HEK293 (cell line): ENCODE data around the gene MCOLN1.

ENCODE experiments used
- CTCF ChIA-PET: fragments of 350-600 bp; formaldehyde crosslinking; extraction: SDS; loops from one replicate; lab custom pipeline; 2021; ENCODE audit warnings: antibody characterized with exemption; lab: Yijun Ruan, JAX
- POLR2A ChIA-PET: fragments of 300-600 bp; formaldehyde crosslinking; extraction: SDS; loops from one replicate; lab custom pipeline; 2020; ENCODE audit warnings: antibody characterized with exemption, inconsistent platforms; lab: Yijun Ruan, JAX
- H3K27ac ChIP-seq: fragments of 200-500 bp; sonication (Bioruptor generic); 2 replicates; pipeline ENCODE4 v1.5.1; 2014; ENCODE audit warnings: low read depth, low read length, control low read depth, inconsistent platforms; ENCODE audit errors: extremely low read depth
- H3K36me3 ChIP-seq, 2 experiments: fragments of 200-500 bp in 1 of 2; sonication (Bioruptor generic) in 1 of 2; 1 replicate in 1 of 2; 2 replicates in 1 of 2; pipeline ENCODE4 v1.5.1; 2014 to 2017; ENCODE audit warnings: inconsistent platforms in 2 of 2, low read length in 2 of 2; ENCODE audit not compliant: control insufficient read depth in 2 of 2, insufficient read depth in 1 of 2
- H3K4me1 ChIP-seq: fragments of 200-500 bp; sonication (Bioruptor generic); 2 replicates; pipeline ENCODE4 v1.5.1; 2014; ENCODE audit warnings: mild to moderate bottlenecking, low read length, inconsistent platforms; ENCODE audit not compliant: control insufficient read depth, insufficient read depth
- H3K4me3 ChIP-seq: 2 replicates; pipeline ENCODE4 v1.5.1; 2011; ENCODE audit warnings: low read depth, mild to moderate bottlenecking, control low read depth, low read length, moderate library complexity
- H3K9me3 ChIP-seq: fragments of 200-500 bp; sonication (Bioruptor generic); 2 replicates; pipeline ENCODE4 v1.5.1; 2014; ENCODE audit warnings: low read depth, low read length, inconsistent platforms; ENCODE audit not compliant: control insufficient read depth, insufficient read depth
- EGR2 ChIP-seq: fragments of 450-650 bp; formaldehyde crosslinking; IDR thresholded peaks from 2 replicates; pipeline ENCODE4 v1.5.1; 2016; ENCODE audit warnings: low read depth, missing biosample characterization, missing genetic modification characterization
- ZBTB17 ChIP-seq: fragments of 450-650 bp; formaldehyde crosslinking; IDR thresholded peaks from 2 replicates; pipeline ENCODE4 v1.5.1; 2016; ENCODE audit warnings: missing biosample characterization, missing genetic modification characterization
- ZNF23 ChIP-seq: fragments of 450-650 bp; formaldehyde crosslinking; IDR thresholded peaks from 2 replicates; pipeline ENCODE4 v1.5.1; 2016; ENCODE audit warnings: missing biosample characterization, missing genetic modification characterization, borderline replicate concordance
- ZNF48 ChIP-seq: fragments of 450-650 bp; formaldehyde crosslinking; IDR thresholded peaks from 2 replicates; pipeline ENCODE4 v1.5.1; 2016; ENCODE audit warnings: missing biosample characterization, missing genetic modification characterization
- ZNF664 ChIP-seq: fragments of 450-650 bp; formaldehyde crosslinking; IDR thresholded peaks from 2 replicates; pipeline ENCODE4 v1.5.1; 2016; ENCODE audit warnings: missing biosample characterization, missing genetic modification characterization
- TF ChIP-seq, protein P1 (sequence below): fragments of 450-650 bp; formaldehyde crosslinking; IDR thresholded peaks from 2 replicates; pipeline ENCODE4 v1.5.1; 2016; ENCODE audit warnings: missing biosample characterization, missing genetic modification characterization, borderline replicate concordance
- TF ChIP-seq, protein P2 (sequence below): fragments of 450-650 bp; formaldehyde crosslinking; IDR thresholded peaks from 2 replicates; pipeline ENCODE4 v1.5.1; 2016; ENCODE audit warnings: missing biosample characterization, missing genetic modification characterization

Gene MCOLN1

DNA sequence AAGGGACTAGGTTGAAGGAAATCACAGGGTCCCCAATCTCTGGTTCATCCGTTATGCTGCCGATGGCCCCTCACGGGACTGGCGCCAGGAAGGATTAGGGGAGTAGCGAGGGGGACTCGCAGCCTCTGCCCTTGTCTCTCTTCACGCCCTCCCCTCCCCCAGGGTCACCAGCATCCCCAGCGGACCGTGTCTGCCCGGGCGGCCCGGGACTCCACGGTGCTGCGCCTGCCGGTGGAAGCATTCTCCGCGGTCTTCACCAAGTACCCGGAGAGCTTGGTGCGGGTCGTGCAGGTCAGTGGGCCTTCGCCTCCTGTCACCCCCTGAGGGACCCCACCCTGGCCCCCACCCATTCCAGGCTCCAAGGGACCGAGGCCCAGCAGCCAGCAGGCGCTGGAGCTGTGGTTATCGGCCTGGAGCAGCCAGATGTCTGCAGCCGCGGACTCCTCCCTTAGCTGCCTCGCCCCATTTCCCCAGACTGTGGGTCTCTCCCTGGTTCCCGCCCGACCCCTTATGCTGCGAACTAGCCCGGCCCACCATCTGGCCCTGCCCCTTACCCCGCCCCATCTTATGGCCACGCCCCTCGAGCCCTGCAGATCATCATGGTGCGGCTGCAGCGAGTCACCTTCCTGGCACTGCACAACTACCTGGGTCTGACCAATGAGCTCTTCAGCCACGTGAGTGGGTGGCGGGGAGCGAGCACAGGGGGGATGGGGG is 18.5 kb downstream of the MCOLN1 start (continued):
- TF ChIP-seq, protein P1, sequence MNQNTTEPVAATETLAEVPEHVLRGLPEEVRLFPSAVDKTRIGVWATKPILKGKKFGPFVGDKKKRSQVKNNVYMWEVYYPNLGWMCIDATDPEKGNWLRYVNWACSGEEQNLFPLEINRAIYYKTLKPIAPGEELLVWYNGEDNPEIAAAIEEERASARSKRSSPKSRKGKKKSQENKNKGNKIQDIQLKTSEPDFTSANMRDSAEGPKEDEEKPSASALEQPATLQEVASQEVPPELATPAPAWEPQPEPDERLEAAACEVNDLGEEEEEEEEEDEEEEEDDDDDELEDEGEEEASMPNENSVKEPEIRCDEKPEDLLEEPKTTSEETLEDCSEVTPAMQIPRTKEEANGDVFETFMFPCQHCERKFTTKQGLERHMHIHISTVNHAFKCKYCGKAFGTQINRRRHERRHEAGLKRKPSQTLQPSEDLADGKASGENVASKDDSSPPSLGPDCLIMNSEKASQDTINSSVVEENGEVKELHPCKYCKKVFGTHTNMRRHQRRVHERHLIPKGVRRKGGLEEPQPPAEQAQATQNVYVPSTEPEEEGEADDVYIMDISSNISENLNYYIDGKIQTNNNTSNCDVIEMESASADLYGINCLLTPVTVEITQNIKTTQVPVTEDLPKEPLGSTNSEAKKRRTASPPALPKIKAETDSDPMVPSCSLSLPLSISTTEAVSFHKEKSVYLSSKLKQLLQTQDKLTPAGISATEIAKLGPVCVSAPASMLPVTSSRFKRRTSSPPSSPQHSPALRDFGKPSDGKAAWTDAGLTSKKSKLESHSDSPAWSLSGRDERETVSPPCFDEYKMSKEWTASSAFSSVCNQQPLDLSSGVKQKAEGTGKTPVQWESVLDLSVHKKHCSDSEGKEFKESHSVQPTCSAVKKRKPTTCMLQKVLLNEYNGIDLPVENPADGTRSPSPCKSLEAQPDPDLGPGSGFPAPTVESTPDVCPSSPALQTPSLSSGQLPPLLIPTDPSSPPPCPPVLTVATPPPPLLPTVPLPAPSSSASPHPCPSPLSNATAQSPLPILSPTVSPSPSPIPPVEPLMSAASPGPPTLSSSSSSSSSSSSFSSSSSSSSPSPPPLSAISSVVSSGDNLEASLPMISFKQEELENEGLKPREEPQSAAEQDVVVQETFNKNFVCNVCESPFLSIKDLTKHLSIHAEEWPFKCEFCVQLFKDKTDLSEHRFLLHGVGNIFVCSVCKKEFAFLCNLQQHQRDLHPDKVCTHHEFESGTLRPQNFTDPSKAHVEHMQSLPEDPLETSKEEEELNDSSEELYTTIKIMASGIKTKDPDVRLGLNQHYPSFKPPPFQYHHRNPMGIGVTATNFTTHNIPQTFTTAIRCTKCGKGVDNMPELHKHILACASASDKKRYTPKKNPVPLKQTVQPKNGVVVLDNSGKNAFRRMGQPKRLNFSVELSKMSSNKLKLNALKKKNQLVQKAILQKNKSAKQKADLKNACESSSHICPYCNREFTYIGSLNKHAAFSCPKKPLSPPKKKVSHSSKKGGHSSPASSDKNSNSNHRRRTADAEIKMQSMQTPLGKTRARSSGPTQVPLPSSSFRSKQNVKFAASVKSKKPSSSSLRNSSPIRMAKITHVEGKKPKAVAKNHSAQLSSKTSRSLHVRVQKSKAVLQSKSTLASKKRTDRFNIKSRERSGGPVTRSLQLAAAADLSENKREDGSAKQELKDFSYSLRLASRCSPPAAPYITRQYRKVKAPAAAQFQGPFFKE (tag by site-specific recombination), result no peak

DNA sequence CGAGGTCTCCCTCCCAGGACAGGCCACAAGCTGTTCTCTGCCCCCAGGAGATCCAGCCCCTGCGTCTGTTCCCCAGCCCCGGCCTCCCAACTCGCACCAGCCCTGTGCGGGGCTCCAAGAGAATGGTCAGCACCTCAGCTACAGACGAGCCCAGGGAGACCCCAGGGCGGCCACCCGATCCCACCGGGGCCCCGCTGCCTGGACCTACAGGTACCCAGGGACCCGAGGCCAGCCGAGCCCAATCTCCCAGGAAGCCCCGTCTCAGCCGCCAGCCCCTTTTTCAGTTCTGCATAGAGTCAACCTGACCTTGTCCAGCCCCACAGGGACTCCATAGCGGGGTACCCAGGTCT is 19.0 kb downstream of the MCOLN1 start:
- H3K9me3 ChIP-seq, result no peaks in the 10 kb centered on the region
- H3K4me3 ChIP-seq, result no peak overlapping the region
- ChIA-PET POLR2A (no interaction called here), CTCF (no interaction called here)
- no peak overlapping the region for H3K27ac ChIP-seq
- H3K4me1 ChIP-seq, result no peaks in the 10 kb centered on the region
- TF ChIP-seq EGR2 (tag by site-specific recombination) (0 out of 2 replicates have a peak, but pooled peaks have one; percentile 18), ZNF48 (tag by site-specific recombination) (no peak)
- peaks cover 0 to 32% of the 10 kb centered on the region in 2 experiments; a peak in 1 of 3 replicates for H3K36me3 ChIP-seq

DNA sequence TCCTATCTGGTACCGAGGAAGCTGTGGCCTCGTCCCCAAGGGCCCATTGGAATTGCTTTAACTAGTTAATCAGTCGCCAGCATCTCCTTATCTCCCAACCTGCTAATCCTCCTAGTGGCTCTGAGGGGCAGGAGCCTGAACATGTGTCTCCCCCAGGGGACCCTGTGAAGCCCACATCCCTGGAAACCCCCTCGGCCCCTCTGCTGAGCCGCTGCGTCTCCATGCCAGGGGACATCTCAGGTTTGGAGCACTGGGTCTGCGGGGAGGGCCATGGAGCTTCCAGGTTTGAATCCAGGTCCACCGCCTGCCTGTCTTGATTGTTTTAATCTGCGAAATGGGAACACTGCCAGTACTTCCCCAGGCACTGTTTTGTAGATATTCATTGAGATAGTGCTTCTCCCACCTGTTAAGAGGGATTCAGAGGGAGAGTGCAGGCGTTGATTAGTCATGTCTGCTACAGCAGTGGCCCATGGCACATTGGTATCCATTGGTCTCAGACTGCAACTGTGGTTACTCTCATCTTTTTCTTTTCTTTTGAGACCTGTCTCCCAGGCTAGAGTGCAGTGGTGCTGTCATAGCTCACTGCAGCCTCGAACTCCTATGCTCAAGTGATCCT is 19.5 kb downstream of the MCOLN1 start:
- Histone ChIP-seq H3K4me1 (no peaks in the 10 kb centered on the region), H3K36me3 (peaks cover 0 to 32% of the 10 kb centered on the region in 2 experiments; a peak in 1 of 3 replicates), H3K9me3 (no peaks in the 10 kb centered on the region), H3K4me3 (no peak overlapping the region), H3K27ac (no peak overlapping the region)
- ChIA-PET POLR2A (no interaction called here), CTCF (interaction anchor here (0.7 kb wide), 1 partner anchor 161 kb away, joined by 3 read pairs; no protein-coding TSS in a partner anchor)
- peak; percentile 84 for TF ChIP-seq ZNF23
- TF ChIP-seq, protein P2, sequence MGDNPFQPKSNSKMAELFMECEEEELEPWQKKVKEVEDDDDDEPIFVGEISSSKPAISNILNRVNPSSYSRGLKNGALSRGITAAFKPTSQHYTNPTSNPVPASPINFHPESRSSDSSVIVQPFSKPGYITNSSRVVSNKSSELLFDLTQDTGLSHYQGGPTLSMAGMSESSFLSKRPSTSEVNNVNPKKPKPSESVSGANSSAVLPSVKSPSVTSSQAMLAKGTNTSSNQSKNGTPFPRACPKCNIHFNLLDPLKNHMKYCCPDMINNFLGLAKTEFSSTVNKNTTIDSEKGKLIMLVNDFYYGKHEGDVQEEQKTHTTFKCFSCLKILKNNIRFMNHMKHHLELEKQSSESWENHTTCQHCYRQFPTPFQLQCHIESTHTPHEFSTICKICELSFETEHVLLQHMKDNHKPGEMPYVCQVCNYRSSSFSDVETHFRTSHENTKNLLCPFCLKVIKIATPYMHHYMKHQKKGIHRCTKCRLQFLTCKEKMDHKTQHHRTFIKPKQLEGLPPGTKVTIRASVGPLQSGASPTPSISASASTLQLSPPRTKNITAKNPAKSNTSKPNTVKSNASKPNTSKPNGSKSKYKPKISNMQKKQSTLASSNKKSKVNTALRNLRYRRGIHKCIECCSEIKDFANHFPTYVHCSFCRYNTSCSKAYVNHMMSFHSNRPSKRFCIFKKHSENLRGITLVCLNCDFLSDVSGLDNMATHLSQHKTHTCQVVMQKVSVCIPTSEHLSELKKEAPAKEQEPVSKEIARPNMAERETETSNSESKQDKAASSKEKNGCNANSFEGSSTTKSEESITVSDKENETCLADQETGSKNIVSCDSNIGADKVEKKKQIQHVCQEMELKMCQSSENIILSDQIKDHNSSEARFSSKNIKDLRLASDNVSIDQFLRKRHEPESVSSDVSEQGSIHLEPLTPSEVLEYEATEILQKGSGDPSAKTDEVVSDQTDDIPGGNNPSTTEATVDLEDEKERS (tag by site-specific recombination), result no peak
- peak; percentile 41; the same call in 1 of the 2 replicates for TF ChIP-seq ZBTB17
- peak; percentile 64 for TF ChIP-seq ZNF664 (tag by site-specific recombination)
